Naive thymus-derived CD8-positive, alpha-beta T cell (primary cell): ENCODE results near the gene PIWIL1. TPM values are rescaled to one million over a fixed set of nuclear protein-coding genes. Genes with fewer than 3 reads are reported as not detected.

ENCODE experiments used
- ATAC-seq, 2 donors: fragments of 150-1000 bp; cut with Tn5 transposase in 1 of 2; sonication (Bioruptor Pico), chemical (Tn5 transposase) in 1 of 2; 1 replicate in 1 of 2; 2 replicates in 1 of 2; pipeline ENCODE4 v1.10.0; 2021; ENCODE audit warnings: mild to moderate bottlenecking in 2 of 2, moderate library complexity in 2 of 2
- POLR2A ChIA-PET: fragments of 350-600 bp; sonication (Branson Sonifier 250); formaldehyde crosslinking; loops from one replicate; lab custom pipeline; 2021; ENCODE audit warnings: antibody characterized with exemption; lab: Charles Lee
- DNase-seq, 10 donors: peaks; one replicate each; pipeline versions ENCODE4 v3.0.0 to v3.0.0-alpha.2; 2020 to 2022
- H3K27ac Mint-ChIP-seq, 10 donors: one replicate each; pipeline ENCODE4 v1.8.0; 2020 to 2022; ENCODE audit warnings: mild to moderate bottlenecking in 10 of 10, mixed read lengths in 10 of 10, moderate library complexity in 4 of 10, inconsistent platforms in 1 of 10
- H3K27me3 Mint-ChIP-seq, 5 donors: one replicate each; pipeline ENCODE4 v1.8.0; 2021 to 2022; ENCODE audit warnings: mixed read lengths in 5 of 5
- H3K36me3 Mint-ChIP-seq, 3 donors: one replicate each; pipeline ENCODE4 v1.8.0; 2020 to 2022; ENCODE audit warnings: mixed read lengths in 3 of 3, mild to moderate bottlenecking in 2 of 3, inconsistent platforms in 1 of 3
- H3K4me1 Mint-ChIP-seq, 4 donors: one replicate each; pipeline ENCODE4 v1.8.0; 2021 to 2022; ENCODE audit warnings: mixed read lengths in 4 of 4
- H3K4me3 Mint-ChIP-seq, 10 donors: one replicate each; pipeline ENCODE4 v1.8.0; 2020 to 2022; ENCODE audit warnings: mild to moderate bottlenecking in 10 of 10, mixed read lengths in 10 of 10, moderate library complexity in 6 of 10, inconsistent platforms in 1 of 10
- H3K9me3 Mint-ChIP-seq, 9 donors: one replicate each; pipeline ENCODE4 v1.8.0; 2020 to 2022; ENCODE audit warnings: mixed read lengths in 9 of 9, mild to moderate bottlenecking in 3 of 9, inconsistent platforms in 1 of 9, moderate library complexity in 1 of 9
- polyA plus RNA-seq, 3 donors: library from polyadenylated mRNA; unstranded; fragments of 300-500 nt; fragmentation: Illumina TruSeq; gene quantifications; one replicate each; pipeline ENCODE4 v1.2.3, GENCODE V29; 2021
- total RNA-seq, 8 experiments: library from RNA in 2 of 8; stranded (reverse) in 2 of 8; gene quantifications; one replicate each; pipeline ENCODE4 v1.2.3 and lab custom pipeline; 2021 to 2026

The PIWIL1 gene
- total and polyA plus RNA-seq, 5 experiments from 2014 or later: not detected

GRCh38 chr12:130316251-130316650, 21.4 kb upstream of the PIWIL1 start:
- Mint-ChIP-seq H3K27ac (no peak overlapping the region), H3K9me3 (peaks cover 0 to 5% (median 0%) of the 10 kb centered on the region in 9 donors), H3K4me3 (no peak overlapping the region), H3K27me3 (peaks cover 0 to 19% (median 0%) of the 10 kb centered on the region in 5 donors), H3K4me1 (peaks cover 0 to 9% (median 6%) of the 10 kb centered on the region in 4 donors), H3K36me3 (no peaks in the 10 kb centered on the region)
- ATAC-seq: peak in 1 of 2 donors; percentile 36
- POLR2A ChIA-PET: no interaction called here
- no peak for DNase-seq

- peaks cover 1 to 8% (median 3%) of the 10 kb centered on the region in 5 donors for H3K27me3 Mint-ChIP-seq
- no peaks in the 10 kb centered on the region for H3K36me3 Mint-ChIP-seq
- peaks cover 0 to 9% (median 0%) of the 10 kb centered on the region in 4 donors for H3K4me1 Mint-ChIP-seq
- H3K9me3 Mint-ChIP-seq: no peaks in the 10 kb centered on the region
- no peak for DNase-seq
- POLR2A ChIA-PET: no interaction called here
- ATAC-seq: no peak
- no peak overlapping the region for H3K4me3 Mint-ChIP-seq
- H3K27ac Mint-ChIP-seq: no peak overlapping the region
Measured at GRCh38 chr12:130320536-130320935, 17.2 kb upstream of the PIWIL1 start.

GRCh38 chr12:130322263-130322662, 15.4 kb upstream of the PIWIL1 start:
- Mint-ChIP-seq H3K4me1 (peaks cover 0 to 2% (median 0%) of the 10 kb centered on the region in 4 donors), H3K27me3 (peaks cover 1 to 8% (median 4%) of the 10 kb centered on the region in 5 donors), H3K4me3 (no peak overlapping the region), H3K27ac (no peak overlapping the region), H3K9me3 (no peaks in the 10 kb centered on the region), H3K36me3 (no peaks in the 10 kb centered on the region)
- DNase-seq (no peak), ATAC-seq (no peak)
- POLR2A ChIA-PET: no interaction called here

- peaks cover 10 to 67% (median 37%) of the 10 kb centered on the region in 5 donors for H3K27me3 Mint-ChIP-seq
- H3K36me3 Mint-ChIP-seq: no peaks in the 10 kb centered on the region
- H3K9me3 Mint-ChIP-seq: no peaks in the 10 kb centered on the region
- peaks cover 0 to 10% (median 0%) of the 10 kb centered on the region in 4 donors for H3K4me1 Mint-ChIP-seq
- H3K27ac Mint-ChIP-seq: no peak overlapping the region
- H3K4me3 Mint-ChIP-seq: no peak overlapping the region
- DNase-seq (no peak), ATAC-seq (no peak)
- POLR2A ChIA-PET: no interaction called here
Measured at GRCh38 chr12:130330685-130331084, 7.0 kb upstream of the PIWIL1 start.

- Mint-ChIP-seq H3K4me1 (peaks cover 0 to 10% (median 0%) of the 10 kb centered on the region in 4 donors), H3K9me3 (no peaks in the 10 kb centered on the region), H3K27me3 (peaks cover 11 to 69% (median 37%) of the 10 kb centered on the region in 5 donors), H3K4me3 (no peak overlapping the region), H3K36me3 (no peaks in the 10 kb centered on the region), H3K27ac (no peak overlapping the region)
- ATAC-seq (no peak), DNase-seq (no peak)
- POLR2A ChIA-PET: no interaction called here
Measured at GRCh38 chr12:130331146-130331545, 6.5 kb upstream of the PIWIL1 start.

- H3K36me3 Mint-ChIP-seq: no peaks in the 10 kb centered on the region
- peaks cover 0 to 10% (median 0%) of the 10 kb centered on the region in 4 donors for H3K4me1 Mint-ChIP-seq
- peak overlapping the region in 1 of 10 donors; percentile 23 for H3K27ac Mint-ChIP-seq
- POLR2A ChIA-PET: no interaction called here
- H3K27me3 Mint-ChIP-seq: peaks cover 9 to 62% (median 31%) of the 10 kb centered on the region in 5 donors
- no peak for ATAC-seq
- no peak for DNase-seq
- H3K4me3 Mint-ChIP-seq: no peak overlapping the region
- no peaks in the 10 kb centered on the region for H3K9me3 Mint-ChIP-seq
Measured at GRCh38 chr12:130333341-130333740, 4.3 kb upstream of the PIWIL1 start.

- Mint-ChIP-seq H3K36me3 (no peaks in the 10 kb centered on the region), H3K4me1 (peaks cover 0 to 10% (median 0%) of the 10 kb centered on the region in 4 donors), H3K4me3 (no peak overlapping the region), H3K9me3 (no peaks in the 10 kb centered on the region), H3K27me3 (peaks cover 9 to 58% (median 33%) of the 10 kb centered on the region in 5 donors), H3K27ac (peak overlapping the region in 1 of 10 donors; percentile 36)
- POLR2A ChIA-PET: no interaction called here
- DNase-seq (no peak), ATAC-seq (no peak)
Measured at GRCh38 chr12:130334399-130334798, 3.3 kb upstream of the PIWIL1 start.

GRCh38 chr12:130334937-130335336, 2.8 kb upstream of the PIWIL1 start:
- no peak overlapping the region for H3K4me3 Mint-ChIP-seq
- peaks cover 11 to 58% (median 33%) of the 10 kb centered on the region in 5 donors for H3K27me3 Mint-ChIP-seq
- POLR2A ChIA-PET: no interaction called here
- no peaks in the 10 kb centered on the region for H3K36me3 Mint-ChIP-seq
- DNase-seq: no peak
- peaks cover 0 to 10% (median 1%) of the 10 kb centered on the region in 4 donors for H3K4me1 Mint-ChIP-seq
- H3K9me3 Mint-ChIP-seq: no peaks in the 10 kb centered on the region
- ATAC-seq: no peak
- no peak overlapping the region for H3K27ac Mint-ChIP-seq

GRCh38 chr12:130335517-130336392, 1.9 kb upstream of the PIWIL1 start:
- ATAC-seq: no peak
- POLR2A ChIA-PET: no interaction called here
- Mint-ChIP-seq H3K27me3 (peaks cover 14 to 62% (median 35%) of the 10 kb centered on the region in 5 donors), H3K36me3 (no peaks in the 10 kb centered on the region), H3K9me3 (no peaks in the 10 kb centered on the region), H3K4me1 (peaks cover 0 to 10% (median 2%) of the 10 kb centered on the region in 4 donors), H3K4me3 (no peak overlapping the region), H3K27ac (no peak overlapping the region)
- DNase-seq: peak in 5 of 10 donors; percentile 35 to 59 (median 49)

- peaks cover 0 to 10% (median 2%) of the 10 kb centered on the region in 4 donors for H3K4me1 Mint-ChIP-seq
- H3K4me3 Mint-ChIP-seq: no peak overlapping the region
- POLR2A ChIA-PET: no interaction called here
- DNase-seq: no peak
- H3K36me3 Mint-ChIP-seq: no peaks in the 10 kb centered on the region
- H3K9me3 Mint-ChIP-seq: peaks cover 0 to 2% (median 0%) of the 10 kb centered on the region in 9 donors
- no peak overlapping the region for H3K27ac Mint-ChIP-seq
- peaks cover 17 to 67% (median 39%) of the 10 kb centered on the region in 5 donors for H3K27me3 Mint-ChIP-seq
- no peak for ATAC-seq
Measured at GRCh38 chr12:130336723-130337487, 782 bp upstream of the PIWIL1 start.

GRCh38 chr12:130338794-130339601, 1.3 kb downstream of the PIWIL1 start:
- Mint-ChIP-seq H3K36me3 (no peaks in the 10 kb centered on the region), H3K4me3 (no peak overlapping the region), H3K4me1 (peaks cover 0 to 10% (median 2%) of the 10 kb centered on the region in 4 donors), H3K9me3 (peaks cover 0 to 2% (median 0%) of the 10 kb centered on the region in 9 donors), H3K27ac (no peak overlapping the region), H3K27me3 (peaks cover 14 to 59% (median 35%) of the 10 kb centered on the region in 5 donors)
- ATAC-seq: no peak
- POLR2A ChIA-PET: no interaction called here
- DNase-seq: no peak

- Mint-ChIP-seq H3K27ac (no peak overlapping the region), H3K4me1 (peaks cover 0 to 7% (median 2%) of the 10 kb centered on the region in 4 donors), H3K9me3 (peaks cover 0 to 2% (median 0%) of the 10 kb centered on the region in 9 donors), H3K4me3 (no peak overlapping the region), H3K27me3 (peaks cover 13 to 49% (median 25%) of the 10 kb centered on the region in 5 donors), H3K36me3 (no peaks in the 10 kb centered on the region)
- DNase-seq (no peak), ATAC-seq (no peak)
- POLR2A ChIA-PET: no interaction called here
Measured at GRCh38 chr12:130339951-130340350, 2.3 kb downstream of the PIWIL1 start.
